B cell (primary cell): ENCODE measurements around the gene EOGT. TPM values are rescaled to one million over a fixed set of nuclear protein-coding genes. Genes with fewer than 3 reads are reported as not detected.

Experiments used
- ATAC-seq: fragments of 200-7000 bp; cut with Tn5 transposase; one replicate; pipeline ENCODE4 v1.10.0; 2021; ENCODE audit warnings: low read depth, mild to moderate bottlenecking, moderate number of reproducible peaks, moderate library complexity
- CTCF ChIA-PET: fragments of 350-600 bp; sonication (Branson Sonifier 250); formaldehyde crosslinking; loops from one replicate; lab custom pipeline; 2021; ENCODE audit warnings: antibody characterized with exemption, inconsistent platforms; lab: Charles Lee
- POLR2A ChIA-PET: fragments of 350-600 bp; sonication (Branson Sonifier 250); formaldehyde crosslinking; loops from one replicate; lab custom pipeline; 2021; ENCODE audit warnings: antibody characterized with exemption; lab: Charles Lee
- DNase-seq: peaks from one replicate; pipeline ENCODE4 v3.0.0; 2013
- H2AFZ ChIP-seq: 2 replicates; pipeline ENCODE4 v1.6.1; 2012; ENCODE audit warnings: mild to moderate bottlenecking, low read depth, low read length; ENCODE audit not compliant: insufficient read depth, poor library complexity, severe bottlenecking
- H3K27ac ChIP-seq, 2 donors: 1 replicate in 1 of 2; 2 replicates in 1 of 2; pipeline ENCODE4 v1.5.1; 2012 to 2013; ENCODE audit warnings: low read length in 2 of 2, mild to moderate bottlenecking in 2 of 2, moderate library complexity in 1 of 2
- H3K27me3 ChIP-seq, 4 experiments: fragments of 200-600 bp in 1 of 4; sonication (generic) in 1 of 4; replicated peaks in 1 of 4; 1 replicate in 2 of 4; 2 replicates in 2 of 4; pipeline versions ENCODE4 v1.6.1 to v1.7.0; 2013 to 2016; ENCODE audit warnings: low read length in 3 of 4, mild to moderate bottlenecking in 2 of 4, mixed read lengths in 1 of 4, moderate library complexity in 1 of 4; ENCODE audit not compliant: insufficient read depth in 4 of 4, control insufficient read depth in 3 of 4; ENCODE audit errors: control extremely low read depth in 1 of 4
- H3K36me3 ChIP-seq, 2 experiments: replicated peaks in 1 of 2; 1 replicate in 1 of 2; 2 replicates in 1 of 2; pipeline versions ENCODE4 v1.6.1 to v1.7.1; 2013; ENCODE audit warnings: low read length in 1 of 2; ENCODE audit not compliant: insufficient read depth in 2 of 2, control insufficient read depth in 1 of 2; ENCODE audit errors: control extremely low read depth in 1 of 2, extremely low read depth in 1 of 2
- H3K4me1 ChIP-seq, 2 donors: fragments of 200-600 bp in 1 of 2; sonication (generic) in 1 of 2; 1 replicate in 1 of 2; 2 replicates in 1 of 2; pipeline versions ENCODE4 v1.5.1 to v1.6.1; 2013 to 2017; ENCODE audit warnings: low read length in 2 of 2; ENCODE audit not compliant: control insufficient read depth in 2 of 2, insufficient read depth in 2 of 2
- H3K4me2 ChIP-seq: replicated peaks from 2 replicates; pipeline ENCODE3; 2012; ENCODE audit warnings: mild to moderate bottlenecking, low read depth, low read length; ENCODE audit not compliant: poor library complexity, severe bottlenecking
- H3K4me3 ChIP-seq, 5 experiments: fragments of 200-600 bp in 1 of 5; sonication (generic) in 1 of 5; 1 replicate in 3 of 5; 2 replicates in 2 of 5; pipeline versions ENCODE4 v1.5.1 to v1.7.0; 2011 to 2016; ENCODE audit warnings: low read length in 4 of 5, mild to moderate bottlenecking in 4 of 5, low read depth in 2 of 5, control low read depth in 1 of 5, moderate library complexity in 1 of 5; ENCODE audit not compliant: insufficient read depth in 1 of 5; ENCODE audit errors: control extremely low read depth in 1 of 5, extremely low read depth in 1 of 5
- H3K79me2 ChIP-seq: fragments of 200-600 bp; sonication (generic); one replicate; pipeline ENCODE4 v1.6.0; 2016; ENCODE audit warnings: low read length; ENCODE audit not compliant: control insufficient read depth, insufficient read depth
- H3K9ac ChIP-seq: fragments of 200-600 bp; sonication (generic); 2 replicates; pipeline ENCODE4 v1.6.1; 2017; ENCODE audit warnings: mild to moderate bottlenecking, low read length, moderate library complexity
- H3K9me3 ChIP-seq, 3 donors: one replicate each; pipeline versions ENCODE4 v1.6.1 to v1.7.1; 2013; ENCODE audit warnings: low read length in 2 of 3; ENCODE audit not compliant: control insufficient read depth in 2 of 3, insufficient read depth in 1 of 3; ENCODE audit errors: control extremely low read depth in 1 of 3
- H4K20me1 ChIP-seq: 2 replicates; pipeline ENCODE4 v1.6.0; 2012; ENCODE audit warnings: mild to moderate bottlenecking, low read length; ENCODE audit not compliant: insufficient read depth, control insufficient read depth, poor library complexity, severe bottlenecking
- H3K27ac Mint-ChIP-seq: one replicate; pipeline ENCODE4 v1.8.0; 2021; ENCODE audit warnings: mixed read lengths
- H3K27me3 Mint-ChIP-seq: one replicate; pipeline ENCODE4 v1.8.0; 2021; ENCODE audit warnings: mixed read lengths
- H3K4me1 Mint-ChIP-seq: one replicate; pipeline ENCODE4 v1.8.0; 2021; ENCODE audit warnings: mixed read lengths
- H3K4me3 Mint-ChIP-seq: one replicate; pipeline ENCODE4 v1.8.0; 2021; ENCODE audit warnings: mixed read lengths
- H3K9me3 Mint-ChIP-seq: one replicate; pipeline ENCODE4 v1.8.0; 2022; ENCODE audit warnings: mixed read lengths; ENCODE audit not compliant: insufficient read depth
- CTCF ChIP-seq: fragments of 200-600 bp; IDR thresholded peaks from one replicate; pipeline ENCODE4 v1.8.0; 2022; ENCODE audit warnings: antibody characterized with exemption, mild to moderate bottlenecking
- EZH2 ChIP-seq: IDR thresholded peaks from 2 replicates; pipeline ENCODE4 v1.6.1; 2012; ENCODE audit warnings: borderline replicate concordance, low read depth, mild to moderate bottlenecking, moderate library complexity, low read length; ENCODE audit not compliant: insufficient read depth, poor library complexity, severe bottlenecking
- WGBS: methylation state at CpG from one replicate; pipeline ENCODE4 v1.1.5; 2013; ENCODE audit warnings: missing lambda C conversion rate; ENCODE audit not compliant: insufficient coverage; 5-methylcytosine and 5-hydroxymethylcytosine counted together
- intact Hi-C: fragments of 100-400 bp; cut with micrococcal nuclease; formaldehyde crosslinking; loops from one replicate; pipeline ENCODE4 v1.10.0; 2022
- polyA plus RNA-seq: library from polyadenylated mRNA; depleted of rRNA; stranded (reverse); fragments of >200 nt; gene quantifications from 2 replicates; pipeline ENCODE4 v1.2.3, GENCODE V29; 2012
- total RNA-seq, 2 donors: library from RNA; stranded (reverse); fragments of 120-200 nt in 1 of 2; gene quantifications; 1 replicate in 1 of 2; 2 replicates in 1 of 2; pipeline versions ENCODE4 v1.2.3 to v1.2.4, GENCODE V29; 2013 to 2022

Gene EOGT
- total and polyA plus RNA-seq, 2 donors (not counting 1 experiment from before 2014, with no cell fraction given), result 1.7 to 15.5 TPM

GRCh38 chr3:69044608-69045007 lies 31.1 kb upstream of the EOGT start:
- no peaks in the 10 kb centered on the region for H3K9me3 Mint-ChIP-seq
- Histone ChIP-seq H4K20me1 (peaks cover 15% of the 10 kb centered on the region), H3K9me3 (no peaks in the 10 kb centered on the region), H3K4me1 (peaks cover 0 to 14% of the 10 kb centered on the region in 2 donors), H3K4me3 (no peak overlapping the region), H3K79me2 (peaks cover 47% of the 10 kb centered on the region), H2AFZ (no peak overlapping the region), H3K9ac (no peak overlapping the region), H3K27me3 (no peaks in the 10 kb centered on the region), H3K36me3 (peaks cover 17 to 74% of the 10 kb centered on the region in 2 experiments), H3K27ac (no peak overlapping the region), H3K4me2 (no peak overlapping the region)
- intact Hi-C loops, result no loop called here
- no peak overlapping the region for H3K4me3 Mint-ChIP-seq
- no peak overlapping the region for H3K27ac Mint-ChIP-seq
- CTCF ChIA-PET, result interaction anchor here (0.6 to 1.2 kb wide), 2 partner anchors 32 to 56 kb away, joined by 3 read pairs; partner anchors contain the start of gene EOGT
- DNase-seq, result no peak
- no peak for ATAC-seq
- no peaks in the 10 kb centered on the region for H3K27me3 Mint-ChIP-seq
- peaks cover 22% of the 10 kb centered on the region for H3K4me1 Mint-ChIP-seq
- TF ChIP-seq EZH2 (no peak), CTCF (no peak)
- POLR2A ChIA-PET, result interaction anchor here (0.6 kb wide), 1 partner anchor 49 kb away, joined by 3 read pairs; no protein-coding TSS in a partner anchor
- WGBS, result no CpG with 5 or more reads among the region's 2 CpGs

GRCh38 chr3:69033470-69033869 lies 20.0 kb upstream of the EOGT start:
- CTCF ChIA-PET, result no interaction called here
- Histone ChIP-seq H3K27ac (no peak overlapping the region), H3K27me3 (no peaks in the 10 kb centered on the region), H3K9ac (no peak overlapping the region), H4K20me1 (peaks cover 6% of the 10 kb centered on the region), H3K4me3 (no peak overlapping the region), H3K79me2 (peaks cover 4% of the 10 kb centered on the region), H3K9me3 (no peaks in the 10 kb centered on the region), H2AFZ (no peak overlapping the region), H3K4me2 (no peak overlapping the region), H3K36me3 (peaks cover 10 to 77% of the 10 kb centered on the region in 2 experiments), H3K4me1 (no peaks in the 10 kb centered on the region)
- POLR2A ChIA-PET, result no interaction called here
- H3K27me3 Mint-ChIP-seq, result no peaks in the 10 kb centered on the region
- H3K9me3 Mint-ChIP-seq, result no peaks in the 10 kb centered on the region
- no peak overlapping the region for H3K27ac Mint-ChIP-seq
- ATAC-seq, result no peak
- H3K4me1 Mint-ChIP-seq, result no peaks in the 10 kb centered on the region
- WGBS, result 93% methylated on average over 3 of the region's 7 CpGs
- intact Hi-C loops, result no loop called here
- no peak for TF ChIP-seq EZH2
- no peak for TF ChIP-seq CTCF
- no peak for DNase-seq
- no peak overlapping the region for H3K4me3 Mint-ChIP-seq
